CD4-positive, alpha-beta T cell (primary cell): ENCODE data around the gene MBNL1. TPM values are rescaled to one million over a fixed set of nuclear protein-coding genes. Genes with fewer than 3 reads are reported as not detected.
"Not testable (repeated sequence)": the region's sequence is repeated elsewhere in the genome, so short reads cannot be mapped to it uniquely, and the experiment has no call there.

Source experiments
- ATAC-seq: fragments of 200-7000 bp; cut with Tn5 transposase; one replicate; pipeline ENCODE4 v1.10.0; 2022; ENCODE audit warnings: mild to moderate bottlenecking; ENCODE audit not compliant: poor library complexity
- CTCF ChIA-PET: fragments of 350-600 bp; sonication (Branson Sonifier 250); formaldehyde crosslinking; loops from one replicate; lab custom pipeline; 2021; ENCODE audit warnings: antibody characterized with exemption, inconsistent platforms; lab: Charles Lee
- POLR2A ChIA-PET: fragments of 350-600 bp; sonication (Branson Sonifier 250); formaldehyde crosslinking; loops from one replicate; lab custom pipeline; 2021; ENCODE audit warnings: antibody characterized with exemption, inconsistent platforms; lab: Charles Lee
- DNase-seq, 14 experiments: peaks; one replicate each; pipeline ENCODE4 v3.0.0-alpha.2; 2013 to 2020; ENCODE audit warnings: mixed read lengths in 2 of 14
- H3K27ac ChIP-seq, 2 donors: one replicate each; pipeline versions ENCODE4 v1.5.1 to v1.7.0; 2013; ENCODE audit warnings: low read length in 2 of 2, low read depth in 1 of 2, mild to moderate bottlenecking in 1 of 2
- H3K27me3 ChIP-seq, 2 experiments: 1 replicate in 1 of 2; 2 replicates in 1 of 2; pipeline versions ENCODE4 v1.6.1 to v1.7.0; 2013; ENCODE audit warnings: low read length in 2 of 2, control low read depth in 1 of 2, mild to moderate bottlenecking in 1 of 2, moderate library complexity in 1 of 2; ENCODE audit not compliant: insufficient read depth in 2 of 2, control insufficient read depth in 1 of 2
- H3K36me3 ChIP-seq: one replicate; pipeline ENCODE4 v1.6.1; 2013; ENCODE audit warnings: low read length, control low read depth; ENCODE audit not compliant: insufficient read depth
- H3K4me1 ChIP-seq: one replicate; pipeline ENCODE4 v1.6.1; 2013; ENCODE audit warnings: low read length, control low read depth; ENCODE audit not compliant: insufficient read depth
- H3K4me3 ChIP-seq: one replicate; pipeline ENCODE4 v1.5.1; 2013; ENCODE audit warnings: mild to moderate bottlenecking, low read length, moderate library complexity
- H3K9me3 ChIP-seq, 2 experiments: 1 replicate in 1 of 2; 2 replicates in 1 of 2; pipeline versions ENCODE4 v1.6.1 to v1.7.0; 2013; ENCODE audit warnings: low read length in 2 of 2, mild to moderate bottlenecking in 2 of 2, control low read depth in 1 of 2, moderate library complexity in 1 of 2; ENCODE audit not compliant: control insufficient read depth in 1 of 2, insufficient read depth in 1 of 2
- H3K27ac Mint-ChIP-seq: one replicate; pipeline ENCODE4 v1.8.0; 2020; ENCODE audit warnings: mixed read lengths
- H3K27me3 Mint-ChIP-seq: one replicate; pipeline ENCODE4 v1.8.0; 2021; ENCODE audit warnings: mixed read lengths
- H3K36me3 Mint-ChIP-seq: one replicate; pipeline ENCODE4 v1.8.0; 2021; ENCODE audit warnings: low read depth, mixed read lengths
- H3K4me1 Mint-ChIP-seq: one replicate; pipeline ENCODE4 v1.8.0; 2021; ENCODE audit warnings: low read depth, mixed read lengths
- H3K4me3 Mint-ChIP-seq: one replicate; pipeline ENCODE4 v1.8.0; 2020; ENCODE audit warnings: mild to moderate bottlenecking, mixed read lengths
- H3K9me3 Mint-ChIP-seq: one replicate; pipeline ENCODE4 v1.8.0; 2020; ENCODE audit warnings: mixed read lengths
- intact Hi-C, 2 experiments: fragments of 100-400 bp; cut with DNase I in 1 of 2; cut with micrococcal nuclease in 1 of 2; formaldehyde crosslinking; loops; one replicate each; pipeline versions ENCODE4 v1.15.1 to v1.9.0; 2023 to 2025; cut with DNase I, micrococcal nuclease
- total RNA-seq, 174 experiments: library from RNA in 2 of 174; stranded (reverse) in 2 of 174; gene quantifications; one replicate each; pipeline ENCODE4 v1.2.3 and lab custom pipeline; 2021 to 2026
- TF ChIP-seq, protein P1 (sequence below): fragments of 200-600 bp; IDR thresholded peaks from one replicate; pipeline ENCODE4 v1.8.0; 2022; ENCODE audit warnings: antibody characterized with exemption, mild to moderate bottlenecking

Gene MBNL1
- total RNA-seq, 2 experiments from 2014 or later, result 551 to 561 TPM

- ChIA-PET POLR2A (interaction anchor here (0.5 kb wide), 1 partner anchor 636 kb away, joined by 3 read pairs; no protein-coding TSS in a partner anchor), CTCF (no interaction called here)
- peaks cover 6% of the 10 kb centered on the region for H3K4me1 ChIP-seq
- H3K9me3 ChIP-seq, result peaks cover 0 to 7% of the 10 kb centered on the region in 2 experiments
- intact Hi-C loops, result no loop called here
- peak; percentile 16 for ATAC-seq
- peaks cover 58% of the 10 kb centered on the region for H3K36me3 ChIP-seq
- H3K4me1 Mint-ChIP-seq, result peaks cover 75% of the 10 kb centered on the region
- peaks cover 96% of the 10 kb centered on the region for H3K36me3 Mint-ChIP-seq
- H3K27ac Mint-ChIP-seq, result peak overlapping the region; percentile 81
- no peak overlapping the region for H3K4me3 Mint-ChIP-seq
- H3K27me3 ChIP-seq, result no peaks in the 10 kb centered on the region
- no peak for DNase-seq
- TF ChIP-seq, protein P1, sequence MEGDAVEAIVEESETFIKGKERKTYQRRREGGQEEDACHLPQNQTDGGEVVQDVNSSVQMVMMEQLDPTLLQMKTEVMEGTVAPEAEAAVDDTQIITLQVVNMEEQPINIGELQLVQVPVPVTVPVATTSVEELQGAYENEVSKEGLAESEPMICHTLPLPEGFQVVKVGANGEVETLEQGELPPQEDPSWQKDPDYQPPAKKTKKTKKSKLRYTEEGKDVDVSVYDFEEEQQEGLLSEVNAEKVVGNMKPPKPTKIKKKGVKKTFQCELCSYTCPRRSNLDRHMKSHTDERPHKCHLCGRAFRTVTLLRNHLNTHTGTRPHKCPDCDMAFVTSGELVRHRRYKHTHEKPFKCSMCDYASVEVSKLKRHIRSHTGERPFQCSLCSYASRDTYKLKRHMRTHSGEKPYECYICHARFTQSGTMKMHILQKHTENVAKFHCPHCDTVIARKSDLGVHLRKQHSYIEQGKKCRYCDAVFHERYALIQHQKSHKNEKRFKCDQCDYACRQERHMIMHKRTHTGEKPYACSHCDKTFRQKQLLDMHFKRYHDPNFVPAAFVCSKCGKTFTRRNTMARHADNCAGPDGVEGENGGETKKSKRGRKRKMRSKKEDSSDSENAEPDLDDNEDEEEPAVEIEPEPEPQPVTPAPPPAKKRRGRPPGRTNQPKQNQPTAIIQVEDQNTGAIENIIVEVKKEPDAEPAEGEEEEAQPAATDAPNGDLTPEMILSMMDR, result no peak
- H3K4me3 ChIP-seq, result no peak overlapping the region
- H3K27me3 Mint-ChIP-seq, result no peaks in the 10 kb centered on the region
- peaks cover 3% of the 10 kb centered on the region for H3K9me3 Mint-ChIP-seq
- peak overlapping the region in 1 of 2 donors; percentile 10 for H3K27ac ChIP-seq
Measured at GRCh38 chr3:152428577-152428976, 159.8 kb downstream of the MBNL1 start.

GRCh38 chr3:152430223-152431002 is 161.7 kb downstream of the MBNL1 start:
- ChIA-PET POLR2A (interaction anchor here (1.8 kb wide), 1 partner anchor 12 kb away, joined by 9 read pairs; no protein-coding TSS in a partner anchor), CTCF (interaction anchor here (0.8 to 1.6 kb wide), 3 partner anchors 13 to 143 kb away, joined by 3 read pairs; no protein-coding TSS in a partner anchor)
- intact Hi-C loops, result no loop called here
- Mint-ChIP-seq H3K27me3 (no peaks in the 10 kb centered on the region), H3K27ac (peak overlapping the region; percentile 81), H3K4me3 (no peak overlapping the region), H3K9me3 (peaks cover 9% of the 10 kb centered on the region), H3K4me1 (peaks cover 74% of the 10 kb centered on the region), H3K36me3 (peaks cover 95% of the 10 kb centered on the region)
- Histone ChIP-seq H3K27me3 (no peaks in the 10 kb centered on the region), H3K36me3 (peaks cover 74% of the 10 kb centered on the region), H3K27ac (no peak overlapping the region), H3K4me1 (peaks cover 5% of the 10 kb centered on the region), H3K4me3 (no peak overlapping the region), H3K9me3 (peaks cover 0 to 7% of the 10 kb centered on the region in 2 experiments)
- DNase-seq (no peak), ATAC-seq (no peak)
- TF ChIP-seq, protein P1, result no peak

DNA sequence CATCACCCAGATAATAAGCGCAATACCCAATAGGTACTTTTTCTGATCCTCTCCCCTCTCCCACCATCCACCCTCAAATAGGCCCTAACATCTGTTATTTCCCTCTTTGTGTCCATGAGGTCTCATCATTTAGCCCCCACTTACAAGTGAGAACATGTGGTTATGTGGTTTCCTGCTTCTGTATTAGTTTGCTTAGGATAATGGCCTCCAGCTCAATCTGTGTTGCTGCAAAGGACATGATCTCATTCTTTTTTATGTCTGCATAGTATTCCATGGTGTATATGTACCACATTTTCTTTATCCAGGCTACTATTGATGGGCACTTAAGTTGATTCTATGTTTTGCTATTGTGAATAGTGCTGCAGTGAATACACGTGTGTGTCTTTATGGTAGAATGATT is 165.4 kb downstream of the MBNL1 start:
- Histone ChIP-seq H3K36me3 (peaks cover 71% of the 10 kb centered on the region), H3K27me3 (no peaks in the 10 kb centered on the region), H3K4me3 (no peak overlapping the region), H3K4me1 (peaks cover 8% of the 10 kb centered on the region), H3K27ac (no peak overlapping the region), H3K9me3 (peaks cover 0 to 7% of the 10 kb centered on the region in 2 experiments)
- POLR2A ChIA-PET, result no interaction called here
- Mint-ChIP-seq H3K4me1 (peaks cover 73% of the 10 kb centered on the region), H3K9me3 (peaks cover 9% of the 10 kb centered on the region), H3K27me3 (no peaks in the 10 kb centered on the region), H3K27ac (peak overlapping the region; percentile 83), H3K36me3 (peaks cover 96% of the 10 kb centered on the region), H3K4me3 (no peak overlapping the region)
- DNase-seq, result peak in 1 of 14 experiments; percentile 20
- intact Hi-C loops, result no loop called here
- no peak for ATAC-seq
- CTCF ChIA-PET, result no interaction called here
- TF ChIP-seq, protein P1, result no peak

DNA sequence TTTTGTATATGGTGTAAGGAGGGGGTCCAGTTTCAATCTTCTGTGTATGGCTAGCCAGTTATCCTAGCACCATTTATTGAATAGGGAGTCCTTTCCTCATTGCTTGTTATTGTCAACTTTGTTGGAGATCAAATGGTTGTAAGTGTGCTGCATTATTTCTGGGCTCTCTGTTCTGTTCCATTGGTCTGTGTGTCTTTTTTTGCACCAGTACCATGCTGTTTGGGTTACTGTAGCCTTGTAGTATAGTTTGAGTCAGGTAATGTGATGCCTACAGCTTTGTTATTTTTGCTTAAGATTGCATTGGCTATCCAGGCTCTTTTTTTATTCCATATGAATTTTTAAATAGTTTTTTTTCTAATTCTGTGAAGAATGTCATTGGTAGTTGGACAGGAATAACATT is 166.5 kb downstream of the MBNL1 start:
- peak overlapping the region; percentile 83 for H3K27ac Mint-ChIP-seq
- intact Hi-C loops, result not testable (repeated sequence)

More for the DNA sequence above, 166.5 kb downstream of the MBNL1 start:
- H3K4me1 ChIP-seq, H3K27me3 ChIP-seq, ATAC-seq, H3K27ac ChIP-seq, H3K4me3 Mint-ChIP-seq, H3K4me3 ChIP-seq, DNase-seq, H3K9me3 Mint-ChIP-seq, H3K9me3 ChIP-seq, H3K27me3 Mint-ChIP-seq: not testable (repeated sequence)
- peaks cover 61% of the 10 kb centered on the region for H3K36me3 ChIP-seq
- ChIA-PET CTCF (interaction anchor here (1.1 to 1.6 kb wide), 2 partner anchors 9 to 161 kb away, joined by 3 to 8 read pairs; no protein-coding TSS in a partner anchor), POLR2A (interaction anchor here (0.6 to 2.0 kb wide), 7 partner anchors 9 to 155 kb away, joined by 3 to 5 read pairs (median 3); no protein-coding TSS in a partner anchor)
- H3K4me1 Mint-ChIP-seq, result peaks cover 76% of the 10 kb centered on the region
- H3K36me3 Mint-ChIP-seq, result peaks cover 98% of the 10 kb centered on the region
